Measurements from ENCODE around the gene SRC. TPM values are rescaled to one million over a fixed set of nuclear protein-coding genes. Genes with fewer than 3 reads are reported as not detected.

Gene SRC
- polyA plus RNA-seq, 1 donor (not counting 4 experiments of a cell fraction or from before 2014, with no cell fraction given) = 22.8 TPM

DNA sequence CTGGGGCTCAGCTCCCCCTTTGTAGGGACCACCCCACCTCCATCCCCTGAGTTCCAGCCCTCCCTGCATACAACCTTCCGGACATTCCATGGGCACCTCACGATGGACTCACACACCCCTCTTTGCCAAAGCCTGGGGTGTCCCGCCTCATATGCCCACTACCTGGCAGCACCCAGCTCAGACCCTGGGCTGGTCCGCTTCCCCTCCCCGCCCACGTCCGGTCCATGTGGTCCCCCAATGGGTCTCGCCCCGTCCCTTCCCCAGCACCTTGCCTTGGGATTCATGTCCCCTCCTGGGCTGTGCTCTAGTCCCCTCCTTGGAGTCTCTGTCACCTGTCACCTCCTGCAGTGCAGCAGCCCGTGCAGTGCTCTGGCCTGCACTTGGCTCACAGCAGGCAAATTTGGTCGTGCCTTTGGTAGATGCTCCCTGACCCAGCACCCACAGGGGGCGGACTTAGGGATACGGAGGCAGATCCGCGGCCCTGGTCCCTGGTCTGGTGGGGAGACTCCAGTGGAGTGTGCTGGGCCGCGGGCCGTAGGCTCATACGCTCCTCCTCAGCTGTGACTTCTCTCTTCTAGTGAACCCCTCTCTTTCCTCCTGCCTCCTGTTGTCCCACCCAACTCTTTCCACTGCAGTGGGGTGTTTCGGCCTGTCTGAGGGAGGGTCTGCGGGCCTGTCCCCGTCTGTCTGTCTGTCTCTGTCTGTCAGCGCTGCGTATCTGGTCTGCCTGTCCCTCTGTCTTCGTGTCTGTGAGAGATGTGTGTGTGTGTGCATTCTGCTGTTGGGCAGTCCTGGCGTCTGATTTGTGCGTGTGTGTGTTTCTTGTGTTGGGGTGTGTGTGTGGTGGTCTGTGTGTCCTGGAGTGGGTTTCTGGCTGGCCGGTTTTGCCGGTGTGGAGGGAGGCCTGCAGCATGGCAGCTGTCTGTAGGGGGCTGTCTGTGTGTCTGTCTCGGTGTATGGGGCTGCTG, 69.5 kb downstream of the SRC start:
- no peak overlapping the region for H2AFZ ChIP-seq (ENCODE audit: control insufficient read depth, low read length)
- no peak overlapping the region for H3K27ac ChIP-seq (ENCODE audit: control insufficient read depth, insufficient read depth, low read length)
- TF ChIP-seq EZH2 (IDR thresholded peaks at IDR 0.05; ENCODE audit: low read length) (peak; percentile 39), CTCF (optimal IDR thresholded peaks at IDR 0.05 in 1 of 3, IDR thresholded peaks at IDR 0.05 in 1 of 3, conservative IDR thresholded peaks at IDR 0.05 in 1 of 3; ENCODE audit: extremely low read depth in 1 of 3, insufficient read depth in 2 of 3, low read length in 3 of 3) (no peak)
- no peaks in the 10 kb centered on the region for H3K79me2 ChIP-seq (ENCODE audit: control insufficient read depth, insufficient read depth, low read length)
- H3K4me1 ChIP-seq (ENCODE audit: control insufficient read depth, extremely low read depth, insufficient read depth, low read length) = no peaks in the 10 kb centered on the region
- no peak overlapping the region for H3K4me3 ChIP-seq (ENCODE audit: control insufficient read depth in 2 of 3, extremely low read depth in 1 of 3, insufficient read depth in 2 of 3, low read depth in 1 of 3, low read length in 3 of 3)
- no peaks in the 10 kb centered on the region for H4K20me1 ChIP-seq (ENCODE audit: control insufficient read depth, extremely low read depth, insufficient read depth, low read length)
- H3K4me2 ChIP-seq (ENCODE audit: control insufficient read depth, extremely low read depth, insufficient read depth, low read depth, low read length) = no peak overlapping the region
- H3K9me3 ChIP-seq (ENCODE audit: control insufficient read depth, low read depth, low read length) = no peaks in the 10 kb centered on the region
- DNase-seq (ENCODE audit: low read depth, low spot score) (no peak), FAIRE-seq (no peak)
- no peak overlapping the region for H3K9ac ChIP-seq (ENCODE audit: control insufficient read depth, extremely low read depth, insufficient read depth, low read length)
- no peaks in the 10 kb centered on the region for H3K36me3 ChIP-seq (ENCODE audit: control insufficient read depth in 2 of 2, extremely low read depth in 1 of 2, insufficient read depth in 2 of 2, low read length in 2 of 2)
- H3K27me3 ChIP-seq (ENCODE audit: control insufficient read depth, extremely low read depth, insufficient read depth, low read length) = peaks cover 91% of the 10 kb centered on the region
- no peaks in the 10 kb centered on the region for H3K9me1 ChIP-seq (ENCODE audit: control insufficient read depth, extremely low read depth, insufficient read depth, low read length)
- dilution Hi-C loops (cut with MboI; ENCODE audit: extremely low pct_ligation_motif_present, low sequenced_read_pairs) = no loop called here

GRCh38 chr20:37416100-37416847, 70.3 kb downstream of the SRC start:
- FAIRE-seq = no peak
- Histone ChIP-seq H3K4me2 (ENCODE audit: control insufficient read depth, extremely low read depth, insufficient read depth, low read depth, low read length) (no peak overlapping the region), H3K9me1 (ENCODE audit: control insufficient read depth, extremely low read depth, insufficient read depth, low read length) (no peaks in the 10 kb centered on the region), H3K4me3 (ENCODE audit: control insufficient read depth in 2 of 3, extremely low read depth in 1 of 3, insufficient read depth in 2 of 3, low read depth in 1 of 3, low read length in 3 of 3) (no peak overlapping the region), H3K9me3 (ENCODE audit: control insufficient read depth, low read depth, low read length) (no peaks in the 10 kb centered on the region), H4K20me1 (ENCODE audit: control insufficient read depth, extremely low read depth, insufficient read depth, low read length) (no peaks in the 10 kb centered on the region), H3K79me2 (ENCODE audit: control insufficient read depth, insufficient read depth, low read length) (no peaks in the 10 kb centered on the region), H3K36me3 (ENCODE audit: control insufficient read depth in 2 of 2, extremely low read depth in 1 of 2, insufficient read depth in 2 of 2, low read length in 2 of 2) (no peaks in the 10 kb centered on the region), H3K27me3 (ENCODE audit: control insufficient read depth, extremely low read depth, insufficient read depth, low read length) (peaks cover 91% of the 10 kb centered on the region), H3K4me1 (ENCODE audit: control insufficient read depth, extremely low read depth, insufficient read depth, low read length) (no peaks in the 10 kb centered on the region), H3K9ac (ENCODE audit: control insufficient read depth, extremely low read depth, insufficient read depth, low read length) (no peak overlapping the region), H2AFZ (ENCODE audit: control insufficient read depth, low read length) (no peak overlapping the region), H3K27ac (ENCODE audit: control insufficient read depth, insufficient read depth, low read length) (no peak overlapping the region)
- no peak for DNase-seq (ENCODE audit: low read depth, low spot score)
- dilution Hi-C loops (cut with MboI; ENCODE audit: extremely low pct_ligation_motif_present, low sequenced_read_pairs) = no loop called here
- no peak for TF ChIP-seq CTCF (optimal IDR thresholded peaks at IDR 0.05 in 1 of 3, IDR thresholded peaks at IDR 0.05 in 1 of 3, conservative IDR thresholded peaks at IDR 0.05 in 1 of 3; ENCODE audit: extremely low read depth in 1 of 3, insufficient read depth in 2 of 3, low read length in 3 of 3)
- TF ChIP-seq EZH2 (IDR thresholded peaks at IDR 0.05; ENCODE audit: low read length) = no peak
